NB4 (cell line): Measurements from ENCODE around the gene SYNE1.

ENCODE experiments used
- CTCF ChIP-seq: IDR thresholded peaks from one replicate; pipeline ENCODE4 v1.5.1; 2012; ENCODE audit warnings: low read depth, low read length
- MAX ChIP-seq: IDR thresholded peaks from 2 replicates; pipeline ENCODE4 v1.6.1; 2011; ENCODE audit warnings: low read depth, low read length
- POLR2A ChIP-seq: IDR thresholded peaks from 2 replicates; pipeline ENCODE4 v1.6.1; 2011; ENCODE audit warnings: mild to moderate bottlenecking; ENCODE audit not compliant: insufficient read length; ENCODE audit errors: extremely low read depth

GRCh38 chr6:152305672-152306071 lies 331.5 kb downstream of the SYNE1 start:
- TF ChIP-seq CTCF (no peak), POLR2A (no peak), MAX (no peak)
